Uterus (tissue), 4 donors: ENCODE data around the gene SLC5A3. TPM values are rescaled to one million over a fixed set of nuclear protein-coding genes. Genes with fewer than 3 reads are reported as not detected.

Source experiments
- DNase-seq, 2 donors: peaks; one replicate each; pipeline ENCODE4 v3.0.0-alpha.2; 2019 to 2020
- H3K27ac ChIP-seq, 2 donors: fragments of 200-600 bp; sonication (generic); 1 replicate in 1 of 2; 2 replicates in 1 of 2; pipeline ENCODE4 v1.5.1; 2016 to 2018
- H3K27me3 ChIP-seq, 2 donors: fragments of 200-600 bp; sonication (generic); one replicate each; pipeline ENCODE4 v1.5.1; 2018 to 2019; ENCODE audit warnings: control low read depth in 1 of 2
- H3K36me3 ChIP-seq, 2 donors: fragments of 200-600 bp; sonication (generic); one replicate each; pipeline ENCODE4 v1.5.1; 2019; ENCODE audit warnings: control low read depth in 1 of 2
- H3K4me1 ChIP-seq, 2 donors: fragments of 200-600 bp; sonication (generic); one replicate each; pipeline ENCODE4 v1.5.1; 2018 to 2019; ENCODE audit warnings: control low read depth in 1 of 2
- H3K4me3 ChIP-seq, 2 donors: fragments of 200-600 bp; sonication (generic); 1 replicate in 1 of 2; 2 replicates in 1 of 2; pipeline ENCODE4 v1.5.1; 2018 to 2019; ENCODE audit warnings: mild to moderate bottlenecking in 1 of 2
- H3K9me3 ChIP-seq, 2 donors: fragments of 200-600 bp; sonication (generic); one replicate each; pipeline ENCODE4 v1.5.1; 2019; ENCODE audit warnings: control low read depth in 1 of 2
- POLR2A ChIP-seq, 2 donors: fragments of 450-650 bp; IDR thresholded peaks; one replicate each; pipeline ENCODE4 v1.6.1; 2016; ENCODE audit warnings: antibody characterized with exemption in 2 of 2, mild to moderate bottlenecking in 1 of 2, moderate library complexity in 1 of 2
- intact Hi-C: fragments of 100-400 bp; cut with DNase I; formaldehyde crosslinking; loops from one replicate; pipeline ENCODE4 v1.15.1; 2023; ENCODE audit warnings: low total_unique reads
- total RNA-seq, 4 donors: library from RNA; depleted of rRNA in 3 of 4; stranded (reverse); fragments of >200 nt in 3 of 4; gene quantifications; one replicate each; pipeline versions ENCODE4 v1.1.0 to v1.2.4, GENCODE V29; 2014 to 2023
- TF ChIP-seq, protein P1 (sequence below), 4 experiments: fragments of 200-600 bp in 2 of 4; fragments of 450-650 bp in 2 of 4; sonication (generic) in 2 of 4; IDR thresholded peaks; one replicate each; pipeline ENCODE4 v1.5.1; 2016 to 2019; ENCODE audit warnings: antibody characterized with exemption in 4 of 4, mild to moderate bottlenecking in 2 of 4, moderate library complexity in 1 of 4
- donor health status: DM: yes; HTN: yes; CAD: no.

Gene SLC5A3
- total RNA-seq, 4 donors from 2014 or later, result 10.2 to 76.2 (median 17.1) TPM

DNA sequence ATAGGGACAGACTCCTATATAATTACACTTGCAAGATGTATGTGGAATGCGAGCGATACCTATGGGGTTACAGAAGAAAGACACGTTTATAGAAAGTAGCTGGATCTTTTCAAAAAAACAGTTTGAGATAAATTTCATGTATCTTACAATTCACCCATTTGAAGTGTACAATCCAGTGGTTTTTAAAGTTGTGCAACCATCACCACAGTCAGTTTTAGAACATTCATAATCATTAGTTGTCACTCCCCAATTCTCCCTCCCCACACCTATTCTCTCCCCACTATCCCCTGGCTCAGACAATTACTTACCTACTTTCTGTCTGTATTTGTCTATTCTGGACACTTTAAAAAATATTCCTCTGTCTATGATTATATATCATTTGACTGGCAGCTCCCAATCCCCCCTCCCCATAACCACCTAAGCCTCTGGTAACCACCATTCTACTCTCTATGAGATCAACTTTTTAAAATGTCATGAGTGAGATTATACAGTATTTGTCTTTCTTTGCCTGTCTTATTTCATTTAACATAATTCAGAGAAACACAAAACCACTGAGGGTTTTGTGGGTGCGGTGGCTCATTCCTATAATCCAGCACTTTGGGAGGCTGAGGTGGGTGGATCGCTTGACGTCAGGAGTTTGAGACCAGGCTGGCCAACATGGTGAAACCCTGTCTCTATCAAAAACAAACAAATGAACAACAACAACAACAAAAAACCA, 39.1 kb downstream of the SLC5A3 start:
- TF ChIP-seq POLR2A (IDR thresholded peaks at IDR 0.05), result no peak
- TF ChIP-seq, protein P1, sequence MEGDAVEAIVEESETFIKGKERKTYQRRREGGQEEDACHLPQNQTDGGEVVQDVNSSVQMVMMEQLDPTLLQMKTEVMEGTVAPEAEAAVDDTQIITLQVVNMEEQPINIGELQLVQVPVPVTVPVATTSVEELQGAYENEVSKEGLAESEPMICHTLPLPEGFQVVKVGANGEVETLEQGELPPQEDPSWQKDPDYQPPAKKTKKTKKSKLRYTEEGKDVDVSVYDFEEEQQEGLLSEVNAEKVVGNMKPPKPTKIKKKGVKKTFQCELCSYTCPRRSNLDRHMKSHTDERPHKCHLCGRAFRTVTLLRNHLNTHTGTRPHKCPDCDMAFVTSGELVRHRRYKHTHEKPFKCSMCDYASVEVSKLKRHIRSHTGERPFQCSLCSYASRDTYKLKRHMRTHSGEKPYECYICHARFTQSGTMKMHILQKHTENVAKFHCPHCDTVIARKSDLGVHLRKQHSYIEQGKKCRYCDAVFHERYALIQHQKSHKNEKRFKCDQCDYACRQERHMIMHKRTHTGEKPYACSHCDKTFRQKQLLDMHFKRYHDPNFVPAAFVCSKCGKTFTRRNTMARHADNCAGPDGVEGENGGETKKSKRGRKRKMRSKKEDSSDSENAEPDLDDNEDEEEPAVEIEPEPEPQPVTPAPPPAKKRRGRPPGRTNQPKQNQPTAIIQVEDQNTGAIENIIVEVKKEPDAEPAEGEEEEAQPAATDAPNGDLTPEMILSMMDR (IDR thresholded peaks at IDR 0.05), result no peak

DNA sequence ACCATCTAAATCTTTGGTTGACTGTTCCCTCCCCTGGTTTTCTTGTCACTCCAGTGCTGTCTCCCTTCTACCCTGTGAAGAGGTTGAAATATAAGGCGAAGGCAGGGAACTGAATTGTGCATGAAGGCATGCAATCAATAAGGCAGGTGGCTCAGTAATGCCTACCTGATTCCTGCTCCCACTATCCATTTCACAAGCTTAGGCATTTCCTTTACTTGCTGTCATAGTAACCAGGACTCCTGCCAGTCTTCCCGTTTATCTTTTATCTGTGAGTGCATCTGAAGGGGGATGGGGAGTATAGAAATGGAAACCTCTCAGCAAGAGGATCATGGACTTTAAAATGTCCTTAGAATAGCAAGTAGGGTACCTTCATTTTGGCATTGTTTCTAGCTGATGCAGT, 40.5 kb downstream of the SLC5A3 start:
- no peaks in the 10 kb centered on the region for H3K36me3 ChIP-seq
- H3K27ac ChIP-seq, result no peak overlapping the region
- H3K4me1 ChIP-seq, result no peaks in the 10 kb centered on the region
- DNase-seq, result no peak
- no peaks in the 10 kb centered on the region for H3K27me3 ChIP-seq
- intact Hi-C loops, result no loop called here
- no peak overlapping the region for H3K4me3 ChIP-seq
- TF ChIP-seq POLR2A (IDR thresholded peaks at IDR 0.05), result no peak
- TF ChIP-seq, protein P1 (IDR thresholded peaks at IDR 0.05), result no peak
- H3K9me3 ChIP-seq, result no peaks in the 10 kb centered on the region

More for the DNA sequence above, 39.1 kb downstream of the SLC5A3 start:
- no peaks in the 10 kb centered on the region for H3K36me3 ChIP-seq
- no peaks in the 10 kb centered on the region for H3K9me3 ChIP-seq
- H3K27ac ChIP-seq, result no peak overlapping the region
- DNase-seq, result no peak
- H3K4me1 ChIP-seq, result no peaks in the 10 kb centered on the region
- intact Hi-C loops, result no loop called here
- H3K4me3 ChIP-seq, result no peak overlapping the region
- no peaks in the 10 kb centered on the region for H3K27me3 ChIP-seq

DNA sequence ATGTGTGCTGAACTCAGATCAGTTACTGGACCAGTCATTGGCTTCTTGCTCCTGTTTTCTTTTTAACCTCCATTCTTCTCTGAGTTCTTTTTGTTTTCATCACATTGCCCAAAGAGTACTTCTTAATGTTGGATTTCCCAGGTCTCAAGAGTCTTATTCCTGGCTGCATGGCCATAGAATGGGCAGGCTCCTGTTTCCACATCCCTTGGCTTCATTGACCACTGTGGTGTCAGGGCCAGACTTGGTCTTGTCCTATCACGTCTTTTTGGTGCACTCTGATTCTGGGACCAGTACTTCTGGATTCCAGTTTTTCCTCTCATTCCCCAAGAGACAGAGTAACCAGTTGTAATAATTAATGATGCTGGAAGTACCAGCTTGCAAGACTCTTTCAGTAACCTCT, 41.8 kb downstream of the SLC5A3 start:
- Histone ChIP-seq H3K36me3 (no peaks in the 10 kb centered on the region), H3K4me3 (no peak overlapping the region), H3K27ac (no peak overlapping the region), H3K4me1 (no peaks in the 10 kb centered on the region), H3K27me3 (no peaks in the 10 kb centered on the region), H3K9me3 (no peaks in the 10 kb centered on the region)
- DNase-seq, result no peak
- intact Hi-C loops, result no loop called here
- TF ChIP-seq POLR2A (IDR thresholded peaks at IDR 0.05), result no peak
- TF ChIP-seq, protein P1 (IDR thresholded peaks at IDR 0.05), result no peak

DNA sequence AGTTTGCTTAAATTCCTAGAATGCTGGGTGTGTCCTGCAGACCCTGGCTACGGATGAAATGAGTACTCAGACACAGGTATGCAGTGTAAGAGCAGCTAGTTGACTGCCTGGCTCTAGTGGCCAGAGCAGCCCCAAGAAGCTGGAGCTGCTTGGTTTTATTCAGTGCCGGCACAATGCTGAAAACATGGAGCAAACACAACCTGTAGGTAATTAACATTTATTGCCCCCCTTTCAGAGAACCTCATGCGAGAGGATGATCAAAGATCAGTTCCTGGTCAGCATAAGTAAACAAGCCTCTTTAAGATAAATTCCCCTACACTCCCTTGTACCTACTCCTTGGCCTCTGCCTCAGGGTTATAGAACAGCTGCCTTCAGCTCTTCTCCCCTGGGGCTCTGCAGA, 43.2 kb downstream of the SLC5A3 start:
- intact Hi-C loops, result no loop called here
- Histone ChIP-seq H3K4me3 (no peak overlapping the region), H3K27ac (no peak overlapping the region), H3K36me3 (no peaks in the 10 kb centered on the region), H3K27me3 (no peaks in the 10 kb centered on the region), H3K9me3 (no peaks in the 10 kb centered on the region), H3K4me1 (no peaks in the 10 kb centered on the region)
- DNase-seq, result no peak
- TF ChIP-seq POLR2A (IDR thresholded peaks at IDR 0.05), result no peak
- TF ChIP-seq, protein P1 (IDR thresholded peaks at IDR 0.05), result no peak

DNA sequence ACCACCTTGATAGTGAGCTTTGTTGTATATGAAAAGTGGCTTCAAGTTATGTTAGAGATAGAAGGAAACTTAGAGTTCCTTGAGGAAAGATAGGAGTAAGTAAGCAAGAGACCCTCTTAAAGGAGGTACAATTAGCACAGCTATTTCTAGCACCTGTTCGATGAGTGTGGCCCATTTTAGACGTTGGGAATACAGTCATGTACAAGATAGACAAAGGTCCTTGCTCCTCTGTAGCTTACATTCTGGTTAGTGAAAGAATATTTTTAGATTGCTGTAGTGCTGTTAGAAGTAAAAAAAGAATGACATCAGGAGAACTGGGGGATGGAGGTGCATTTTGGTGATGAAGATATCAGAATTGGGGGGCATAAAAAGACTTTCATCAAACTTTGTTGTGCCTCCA, 47.5 kb downstream of the SLC5A3 start:
- intact Hi-C loops, result no loop called here
- TF ChIP-seq POLR2A (IDR thresholded peaks at IDR 0.05), result no peak
- TF ChIP-seq, protein P1 (IDR thresholded peaks at IDR 0.05), result no peak

More for the DNA sequence above, 47.5 kb downstream of the SLC5A3 start:
- no peak for DNase-seq
- H3K9me3 ChIP-seq, result no peaks in the 10 kb centered on the region
- H3K4me3 ChIP-seq, result no peak overlapping the region
- no peaks in the 10 kb centered on the region for H3K36me3 ChIP-seq
- H3K27ac ChIP-seq, result no peak overlapping the region
- H3K27me3 ChIP-seq, result no peaks in the 10 kb centered on the region
- H3K4me1 ChIP-seq, result peaks cover 0 to 6% of the 10 kb centered on the region in 2 donors
